NT2/D1 (cell line): ENCODE results near the gene PDE1C.

Source experiments
- SUZ12 ChIP-seq: IDR thresholded peaks from 2 replicates; pipeline ENCODE4 v1.6.1; 2011; ENCODE audit not compliant: insufficient read length, insufficient read depth; ENCODE audit errors: extremely low read depth
- YY1 ChIP-seq: IDR thresholded peaks from 2 replicates; pipeline ENCODE4 v1.6.1; 2011; ENCODE audit not compliant: insufficient read length, insufficient read depth
- ZNF274 ChIP-seq: IDR thresholded peaks from 2 replicates; pipeline ENCODE4 v1.6.1; 2011; ENCODE audit warnings: mild to moderate bottlenecking, low read depth, low read length

- TF ChIP-seq SUZ12 (no peak), ZNF274 (no peak), YY1 (no peak)
Observed at GRCh38 chr7:31819031-31819430, 251.2 kb downstream of the PDE1C start.
